NCI-H510A treated with DMSO at 0.1 percent for 48 hours (cell line): ENCODE measurements around the gene TSHZ2.
"Not testable (repeated sequence)": the region's sequence is repeated elsewhere in the genome, so short reads cannot be mapped to it uniquely, and the experiment has no call there.

Experiments used
- DNase-seq: peaks from one replicate; lab custom pipeline; 2025; lab: John Stamatoyannopoulos, UW

The TSHZ2 gene

GRCh38 chr20:53454675-53455276, 482.6 kb downstream of the TSHZ2 start:
- no peak for DNase-seq

GRCh38 chr20:53463101-53463972, 491.2 kb downstream of the TSHZ2 start:
- DNase-seq, result no peak

- DNase-seq, result no peak
These were observed 494.1 kb downstream of the TSHZ2 start for GRCh38 chr20:53466279-53466678.

- DNase-seq, result no peak
These were observed 496.4 kb downstream of the TSHZ2 start for GRCh38 chr20:53468587-53468986.

- DNase-seq, result not testable (repeated sequence)
These were observed 500.7 kb downstream of the TSHZ2 start for GRCh38 chr20:53472859-53473258.

- DNase-seq, result no peak
These were observed 508.8 kb downstream of the TSHZ2 start for GRCh38 chr20:53480913-53481312.

- no peak for DNase-seq
These were observed 515.5 kb downstream of the TSHZ2 start for GRCh38 chr20:53487461-53488200.

GRCh38 chr20:53488775-53489272, 516.7 kb downstream of the TSHZ2 start:
- DNase-seq, result no peak

- DNase-seq, result no peak
These were observed 517.4 kb downstream of the TSHZ2 start for GRCh38 chr20:53489528-53489927.

- no peak for DNase-seq
These were observed 518.5 kb downstream of the TSHZ2 start for GRCh38 chr20:53490620-53491019.

GRCh38 chr20:53491462-53491861, 519.3 kb downstream of the TSHZ2 start:
- DNase-seq, result no peak

GRCh38 chr20:53492212-53492611, 520.1 kb downstream of the TSHZ2 start:
- DNase-seq, result peak; percentile 18

- no peak for DNase-seq
These were observed 521.2 kb downstream of the TSHZ2 start for GRCh38 chr20:53493311-53493857.

GRCh38 chr20:53494753-53495152, 522.6 kb downstream of the TSHZ2 start:
- no peak for DNase-seq

- DNase-seq, result no peak
These were observed 523.4 kb downstream of the TSHZ2 start for GRCh38 chr20:53495398-53496092.

GRCh38 chr20:53497246-53497645, 525.1 kb downstream of the TSHZ2 start:
- no peak for DNase-seq

GRCh38 chr20:53498341-53498740, 526.2 kb downstream of the TSHZ2 start:
- DNase-seq, result no peak

- DNase-seq, result no peak
These were observed 528.5 kb downstream of the TSHZ2 start for GRCh38 chr20:53500651-53501050.

- DNase-seq, result no peak
These were observed 530.7 kb downstream of the TSHZ2 start for GRCh38 chr20:53502820-53503219.

- DNase-seq, result peak; percentile 9
These were observed 531.4 kb downstream of the TSHZ2 start for GRCh38 chr20:53503517-53503919.

GRCh38 chr20:53504106-53504505, 531.9 kb downstream of the TSHZ2 start:
- not testable (repeated sequence) for DNase-seq

GRCh38 chr20:53510262-53510661, 538.1 kb downstream of the TSHZ2 start:
- no peak for DNase-seq
